Prostate gland (tissue), 2 donors: ENCODE data around the gene LCE3A. TPM values are rescaled to one million over a fixed set of nuclear protein-coding genes. Genes with fewer than 3 reads are reported as not detected.

Experiments
- DNase-seq: peaks from one replicate; pipeline ENCODE4 v3.0.0-alpha.2; 2019; ENCODE audit warnings: low spot score
- H3K27ac ChIP-seq, 2 donors: fragments of 200-600 bp; sonication (generic); 2 replicates each; pipeline ENCODE4 v1.5.1; 2017 to 2019
- H3K27me3 ChIP-seq: fragments of 200-600 bp; sonication (generic); replicated peaks from 2 replicates; pipeline ENCODE4 v1.5.1; 2019; ENCODE audit not compliant: insufficient read depth
- H3K36me3 ChIP-seq, 2 donors: fragments of 200-600 bp; sonication (generic); 1 replicate in 1 of 2; 2 replicates in 1 of 2; pipeline versions ENCODE4 v1.5.1 to v1.8.1; 2017 to 2019
- H3K4me1 ChIP-seq: fragments of 200-600 bp; sonication (generic); replicated peaks from 2 replicates; pipeline ENCODE4 v1.5.1; 2019
- H3K4me3 ChIP-seq, 2 donors: fragments of 200-600 bp; sonication (generic); 2 replicates each; pipeline ENCODE4 v1.5.1; 2017 to 2019
- H3K9me3 ChIP-seq: fragments of 200-600 bp; sonication (generic); 2 replicates; pipeline ENCODE4 v1.5.1; 2017
- CTCF ChIP-seq, 4 experiments: fragments of 200-600 bp in 2 of 4; fragments of 450-650 bp in 2 of 4; sonication (generic) in 2 of 4; IDR thresholded peaks; 1 replicate in 3 of 4; 2 replicates in 1 of 4; pipeline ENCODE4 v1.5.1; 2016 to 2019; ENCODE audit warnings: antibody characterized with exemption in 4 of 4, mild to moderate bottlenecking in 2 of 4, moderate library complexity in 2 of 4
- POLR2A ChIP-seq: fragments of 450-650 bp; IDR thresholded peaks from one replicate; pipeline ENCODE4 v1.6.1; 2016; ENCODE audit warnings: antibody characterized with exemption, mild to moderate bottlenecking
- POLR2AphosphoS5 ChIP-seq: sonication (generic); formaldehyde crosslinking; IDR thresholded peaks from one replicate; pipeline ENCODE4 v1.6.1; 2017; ENCODE audit warnings: antibody characterized with exemption
- WGBS: methylation state at CpG from one replicate; pipeline ENCODE4 v1.1.5; 2018; 5-methylcytosine and 5-hydroxymethylcytosine counted together
- intact Hi-C: fragments of 100-400 bp; cut with DNase I; formaldehyde crosslinking; loops from one replicate; pipeline ENCODE4 v1.14.2; 2022
- total RNA-seq, 2 donors: library from RNA; depleted of rRNA; stranded (reverse); fragments of >200 nt; gene quantifications; one replicate each; pipeline ENCODE4 v1.1.0, GENCODE V29; 2016

The LCE3A gene
- total RNA-seq, 2 donors from 2014 or later, result not detected

- intact Hi-C loops, result no loop called here
- no peaks in the 10 kb centered on the region for H3K27me3 ChIP-seq
- H3K9me3 ChIP-seq, result no peaks in the 10 kb centered on the region
- WGBS, result 61% methylated on average over 3 of the region's 3 CpGs
- no peaks in the 10 kb centered on the region for H3K4me1 ChIP-seq
- no peak overlapping the region for H3K4me3 ChIP-seq
- H3K36me3 ChIP-seq, result no peaks in the 10 kb centered on the region
- H3K27ac ChIP-seq, result no peak overlapping the region
- DNase-seq, result no peak
- TF ChIP-seq POLR2AphosphoS5 (no peak), POLR2A (no peak), CTCF (IDR thresholded peaks at IDR 0.05) (no peak)
Measured at GRCh38 chr1:152643945-152644344, 21.0 kb upstream of the LCE3A start.

GRCh38 chr1:152640351-152640750, 17.4 kb upstream of the LCE3A start:
- Histone ChIP-seq H3K27ac (no peak overlapping the region), H3K9me3 (no peaks in the 10 kb centered on the region), H3K4me3 (no peak overlapping the region), H3K36me3 (no peaks in the 10 kb centered on the region), H3K4me1 (no peaks in the 10 kb centered on the region), H3K27me3 (no peaks in the 10 kb centered on the region)
- DNase-seq, result no peak
- intact Hi-C loops, result no loop called here
- 70% methylated on average over 1 of the region's 1 CpG for WGBS
- TF ChIP-seq POLR2A (no peak), POLR2AphosphoS5 (no peak), CTCF (IDR thresholded peaks at IDR 0.05) (no peak)

GRCh38 chr1:152630596-152630995, 7.7 kb upstream of the LCE3A start:
- no peak for TF ChIP-seq POLR2AphosphoS5
- no peak for TF ChIP-seq POLR2A
- TF ChIP-seq CTCF (IDR thresholded peaks at IDR 0.05), result no peak
- intact Hi-C loops, result no loop called here

GRCh38 chr1:152626744-152627143, 3.8 kb upstream of the LCE3A start:
- no peaks in the 10 kb centered on the region for H3K9me3 ChIP-seq
- H3K27me3 ChIP-seq, result no peaks in the 10 kb centered on the region
- intact Hi-C loops, result no loop called here
- H3K36me3 ChIP-seq, result no peaks in the 10 kb centered on the region
- no peak for TF ChIP-seq POLR2AphosphoS5
- no peak for TF ChIP-seq CTCF (IDR thresholded peaks at IDR 0.05)
- TF ChIP-seq POLR2A, result no peak
- H3K27ac ChIP-seq, result no peak overlapping the region
- WGBS, result 56% methylated on average over 1 of the region's 1 CpG
- H3K4me3 ChIP-seq, result no peak overlapping the region
- DNase-seq, result no peak
- no peaks in the 10 kb centered on the region for H3K4me1 ChIP-seq

More at GRCh38 chr1:152630596-152630995, 7.7 kb upstream of the LCE3A start:
- Histone ChIP-seq H3K9me3 (no peaks in the 10 kb centered on the region), H3K4me3 (no peak overlapping the region), H3K4me1 (no peaks in the 10 kb centered on the region), H3K27me3 (no peaks in the 10 kb centered on the region), H3K27ac (no peak overlapping the region), H3K36me3 (no peaks in the 10 kb centered on the region)
- 96% methylated on average over 3 of the region's 3 CpGs for WGBS
- DNase-seq, result no peak

GRCh38 chr1:152623203-152623844, 421 bp upstream of the LCE3A start:
- Histone ChIP-seq H3K27me3 (no peaks in the 10 kb centered on the region), H3K4me3 (no peak overlapping the region), H3K9me3 (no peaks in the 10 kb centered on the region), H3K36me3 (no peaks in the 10 kb centered on the region), H3K27ac (no peak overlapping the region), H3K4me1 (no peaks in the 10 kb centered on the region)
- intact Hi-C loops, result loop anchor here (5.0 kb wide), 1 partner anchor 46 kb away; no protein-coding TSS in a partner anchor
- TF ChIP-seq POLR2AphosphoS5 (no peak), POLR2A (no peak), CTCF (IDR thresholded peaks at IDR 0.05) (no peak)
- no peak for DNase-seq
- 18% methylated on average over 28 of the region's 29 CpGs for WGBS
